Thyroid gland (tissue), 4 donors: Measurements from ENCODE around the gene CACNA2D3.

Experiments
- POLR2A ChIP-seq, 2 donors: fragments of 450-650 bp; IDR thresholded peaks; one replicate each; pipeline ENCODE4 v1.6.1; 2017; ENCODE audit warnings: antibody characterized with exemption in 2 of 2, mild to moderate bottlenecking in 2 of 2, moderate library complexity in 1 of 2
- TF ChIP-seq, protein P1 (sequence below), 6 experiments: fragments of 200-600 bp in 3 of 6; fragments of 450-650 bp in 3 of 6; sonication (generic) in 3 of 6; IDR thresholded peaks; one replicate each; pipeline ENCODE4 v1.5.1; 2016 to 2019; ENCODE audit warnings: antibody characterized with exemption in 6 of 6, mild to moderate bottlenecking in 2 of 6, inconsistent platforms in 1 of 6, moderate library complexity in 1 of 6

DNA sequence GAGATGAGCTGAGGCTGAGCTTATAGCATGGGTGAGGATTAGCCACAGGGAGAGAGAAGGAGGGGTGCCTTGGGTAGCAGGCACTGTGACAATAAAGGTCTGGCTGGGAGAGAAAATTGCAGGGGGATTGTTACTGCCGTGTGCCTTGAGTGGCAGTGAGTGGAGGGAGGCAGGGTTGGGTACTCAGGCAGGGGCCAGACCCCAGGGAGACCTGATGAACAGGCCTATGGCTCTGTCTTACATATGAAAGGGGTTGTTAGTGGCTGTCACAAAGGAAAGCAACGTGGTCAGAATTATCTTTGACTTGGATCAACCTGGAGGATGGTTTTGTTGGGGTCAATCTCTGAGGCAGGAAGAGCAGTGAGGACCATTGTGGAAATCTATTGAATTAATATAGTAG, 721.0 kb downstream of the CACNA2D3 start:
- TF ChIP-seq, protein P1, sequence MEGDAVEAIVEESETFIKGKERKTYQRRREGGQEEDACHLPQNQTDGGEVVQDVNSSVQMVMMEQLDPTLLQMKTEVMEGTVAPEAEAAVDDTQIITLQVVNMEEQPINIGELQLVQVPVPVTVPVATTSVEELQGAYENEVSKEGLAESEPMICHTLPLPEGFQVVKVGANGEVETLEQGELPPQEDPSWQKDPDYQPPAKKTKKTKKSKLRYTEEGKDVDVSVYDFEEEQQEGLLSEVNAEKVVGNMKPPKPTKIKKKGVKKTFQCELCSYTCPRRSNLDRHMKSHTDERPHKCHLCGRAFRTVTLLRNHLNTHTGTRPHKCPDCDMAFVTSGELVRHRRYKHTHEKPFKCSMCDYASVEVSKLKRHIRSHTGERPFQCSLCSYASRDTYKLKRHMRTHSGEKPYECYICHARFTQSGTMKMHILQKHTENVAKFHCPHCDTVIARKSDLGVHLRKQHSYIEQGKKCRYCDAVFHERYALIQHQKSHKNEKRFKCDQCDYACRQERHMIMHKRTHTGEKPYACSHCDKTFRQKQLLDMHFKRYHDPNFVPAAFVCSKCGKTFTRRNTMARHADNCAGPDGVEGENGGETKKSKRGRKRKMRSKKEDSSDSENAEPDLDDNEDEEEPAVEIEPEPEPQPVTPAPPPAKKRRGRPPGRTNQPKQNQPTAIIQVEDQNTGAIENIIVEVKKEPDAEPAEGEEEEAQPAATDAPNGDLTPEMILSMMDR (IDR thresholded peaks at IDR 0.05): no peak
- TF ChIP-seq POLR2A (IDR thresholded peaks at IDR 0.05): no peak
